ENCODE data around the gene DNAH12.

Gene DNAH12, protein sequence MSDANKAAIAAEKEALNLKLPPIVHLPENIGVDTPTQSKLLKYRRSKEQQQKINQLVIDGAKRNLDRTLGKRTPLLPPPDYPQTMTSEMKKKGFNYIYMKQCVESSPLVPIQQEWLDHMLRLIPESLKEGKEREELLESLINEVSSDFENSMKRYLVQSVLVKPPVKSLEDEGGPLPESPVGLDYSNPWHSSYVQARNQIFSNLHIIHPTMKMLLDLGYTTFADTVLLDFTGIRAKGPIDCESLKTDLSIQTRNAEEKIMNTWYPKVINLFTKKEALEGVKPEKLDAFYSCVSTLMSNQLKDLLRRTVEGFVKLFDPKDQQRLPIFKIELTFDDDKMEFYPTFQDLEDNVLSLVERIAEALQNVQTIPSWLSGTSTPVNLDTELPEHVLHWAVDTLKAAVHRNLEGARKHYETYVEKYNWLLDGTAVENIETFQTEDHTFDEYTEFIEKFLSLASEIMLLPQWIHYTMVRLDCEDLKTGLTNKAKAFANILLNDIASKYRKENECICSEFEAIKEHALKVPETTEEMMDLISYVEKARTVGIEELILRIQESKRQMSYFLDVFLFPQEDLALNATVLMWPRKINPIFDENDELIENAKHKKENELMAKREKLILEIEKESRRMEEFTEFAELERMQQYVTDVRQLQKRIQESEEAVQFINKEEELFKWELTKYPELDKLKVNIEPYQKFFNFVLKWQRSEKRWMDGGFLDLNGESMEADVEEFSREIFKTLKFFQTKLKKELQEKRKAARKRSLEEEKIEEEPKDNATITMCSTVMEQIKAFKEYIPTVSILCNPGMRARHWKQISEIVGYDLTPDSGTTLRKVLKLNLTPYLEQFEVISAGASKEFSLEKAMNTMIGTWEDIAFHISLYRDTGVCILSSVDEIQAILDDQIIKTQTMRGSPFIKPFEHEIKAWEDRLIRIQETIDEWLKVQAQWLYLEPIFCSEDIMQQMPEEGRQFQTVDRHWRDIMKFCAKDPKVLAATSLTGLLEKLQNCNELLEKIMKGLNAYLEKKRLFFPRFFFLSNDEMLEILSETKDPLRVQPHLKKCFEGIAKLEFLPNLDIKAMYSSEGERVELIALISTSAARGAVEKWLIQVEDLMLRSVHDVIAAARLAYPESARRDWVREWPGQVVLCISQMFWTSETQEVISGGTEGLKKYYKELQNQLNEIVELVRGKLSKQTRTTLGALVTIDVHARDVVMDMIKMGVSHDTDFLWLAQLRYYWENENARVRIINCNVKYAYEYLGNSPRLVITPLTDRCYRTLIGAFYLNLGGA (N-terminal part only)

DNA sequence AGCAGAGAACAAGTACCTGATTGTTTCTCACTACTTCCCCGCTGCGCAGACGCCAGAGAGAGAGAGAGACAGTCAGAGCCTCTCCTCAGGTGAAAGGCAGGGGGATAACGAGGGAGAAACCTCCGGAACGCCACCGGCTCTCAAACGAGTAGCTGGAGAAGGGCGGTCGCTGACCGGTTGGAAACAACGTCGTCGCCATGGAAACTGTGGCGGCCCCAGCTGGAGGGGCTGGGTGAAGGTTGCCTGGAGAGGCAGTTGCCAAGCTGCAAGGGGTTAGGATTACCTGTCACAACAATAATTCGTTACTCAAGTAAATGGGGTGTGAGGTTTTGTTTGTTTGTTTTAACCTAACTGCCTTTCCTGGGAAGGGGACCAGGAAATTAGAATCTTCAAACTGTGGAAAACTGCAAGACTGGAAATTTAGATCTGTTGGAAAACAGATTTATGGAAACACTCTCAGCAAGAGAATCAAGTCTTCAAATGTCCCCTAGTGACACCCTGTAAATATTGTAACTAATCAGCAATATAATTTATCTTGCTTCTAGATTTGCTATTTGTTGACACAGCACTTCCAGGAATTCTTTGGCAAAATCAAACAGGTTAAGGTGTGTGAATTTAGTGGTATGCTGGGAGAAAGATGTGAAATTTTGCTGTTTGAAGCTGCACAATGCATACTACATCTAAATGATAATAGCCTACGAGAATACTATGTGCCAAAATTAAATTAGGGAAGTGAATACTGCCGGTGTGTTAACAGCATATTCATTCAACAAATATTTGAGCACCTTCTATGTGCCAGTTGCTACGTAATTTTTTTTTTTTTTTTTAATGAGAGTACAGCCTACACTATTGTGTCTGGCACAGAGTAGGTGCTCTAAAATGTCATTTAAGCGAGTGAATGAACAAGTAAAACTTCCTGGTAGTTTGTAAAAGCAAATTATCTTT lies at the start of gene DNAH12:
Gene DNAH12, minus strand, starts transcription at position 164 of the 945 bp plus-strand sequence. CDS start 1,474 bp downstream, outside the sequence.
- H3K79me2 ChIP-seq (ENCODE audit: low read length) = no peaks in the 10 kb centered on the region
- no peak within 1 kb of the TSS for H2AFZ ChIP-seq (ENCODE audit: low read depth, low read length)
- H3K4me2 ChIP-seq (ENCODE audit: low read length) = peak within 1 kb of the TSS; percentile 38
- H3K9me3 ChIP-seq (ENCODE audit: insufficient read depth, low read length) = no peaks in the 10 kb centered on the region
- TF ChIP-seq, protein P1, sequence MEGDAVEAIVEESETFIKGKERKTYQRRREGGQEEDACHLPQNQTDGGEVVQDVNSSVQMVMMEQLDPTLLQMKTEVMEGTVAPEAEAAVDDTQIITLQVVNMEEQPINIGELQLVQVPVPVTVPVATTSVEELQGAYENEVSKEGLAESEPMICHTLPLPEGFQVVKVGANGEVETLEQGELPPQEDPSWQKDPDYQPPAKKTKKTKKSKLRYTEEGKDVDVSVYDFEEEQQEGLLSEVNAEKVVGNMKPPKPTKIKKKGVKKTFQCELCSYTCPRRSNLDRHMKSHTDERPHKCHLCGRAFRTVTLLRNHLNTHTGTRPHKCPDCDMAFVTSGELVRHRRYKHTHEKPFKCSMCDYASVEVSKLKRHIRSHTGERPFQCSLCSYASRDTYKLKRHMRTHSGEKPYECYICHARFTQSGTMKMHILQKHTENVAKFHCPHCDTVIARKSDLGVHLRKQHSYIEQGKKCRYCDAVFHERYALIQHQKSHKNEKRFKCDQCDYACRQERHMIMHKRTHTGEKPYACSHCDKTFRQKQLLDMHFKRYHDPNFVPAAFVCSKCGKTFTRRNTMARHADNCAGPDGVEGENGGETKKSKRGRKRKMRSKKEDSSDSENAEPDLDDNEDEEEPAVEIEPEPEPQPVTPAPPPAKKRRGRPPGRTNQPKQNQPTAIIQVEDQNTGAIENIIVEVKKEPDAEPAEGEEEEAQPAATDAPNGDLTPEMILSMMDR (IDR thresholded peaks at IDR 0.05; ENCODE audit: low read depth, low read length) = no peak
- no peak within 1 kb of the TSS for H3K27ac ChIP-seq (ENCODE audit: low read length)
- H3K4me3 ChIP-seq (ENCODE audit: low read length) = no peak within 1 kb of the TSS
- H3K27me3 ChIP-seq (ENCODE audit: low read depth, low read length) = no peaks in the 10 kb centered on the region
- no peak within 1 kb of the TSS for H3K9ac ChIP-seq (ENCODE audit: low read length)
- no peaks in the 10 kb centered on the region for H3K36me3 ChIP-seq (replicated peaks; ENCODE audit: low read depth, low read length)
- no peaks in the 10 kb centered on the region for H4K20me1 ChIP-seq (ENCODE audit: insufficient read depth, low read length)
- peaks cover 7% of the 10 kb centered on the region for H3K4me1 ChIP-seq (ENCODE audit: low read length)

DNA sequence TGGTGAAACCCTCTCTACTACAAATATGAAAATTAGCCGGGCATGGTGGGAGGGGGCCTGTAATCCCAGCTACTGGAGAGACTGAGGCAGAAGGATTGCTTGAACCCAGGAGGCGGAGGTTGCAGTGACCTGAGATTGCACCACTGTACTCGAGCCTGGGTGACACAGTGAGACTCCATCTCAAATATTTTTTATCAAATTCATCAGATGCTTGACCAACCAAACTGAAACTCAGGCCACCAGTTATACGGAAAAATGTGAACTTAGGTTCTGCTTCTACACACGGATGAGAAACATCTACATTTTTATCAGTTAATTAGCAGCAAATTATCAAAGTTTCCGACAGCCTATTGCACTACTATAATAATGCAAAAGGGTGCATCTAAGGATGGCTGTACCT lies 48.2 kb upstream of the DNAH12 start:
- Histone ChIP-seq H3K4me2 (ENCODE audit: low read length) (no peak overlapping the region), H3K4me1 (ENCODE audit: low read length) (peaks cover 17% of the 10 kb centered on the region), H3K36me3 (replicated peaks; ENCODE audit: low read depth, low read length) (peaks cover 22% of the 10 kb centered on the region), H4K20me1 (ENCODE audit: insufficient read depth, low read length) (peaks cover 62% of the 10 kb centered on the region), H3K27ac (ENCODE audit: low read length) (no peak overlapping the region), H3K9me3 (ENCODE audit: insufficient read depth, low read length) (no peaks in the 10 kb centered on the region), H3K4me3 (ENCODE audit: low read length) (no peak overlapping the region), H2AFZ (ENCODE audit: low read depth, low read length) (no peak overlapping the region), H3K79me2 (ENCODE audit: low read length) (peaks cover 97% of the 10 kb centered on the region), H3K27me3 (ENCODE audit: low read depth, low read length) (no peaks in the 10 kb centered on the region), H3K9ac (ENCODE audit: low read length) (no peak overlapping the region)
- TF ChIP-seq, protein P1 (IDR thresholded peaks at IDR 0.05; ENCODE audit: low read depth, low read length) = no peak
- TF ChIP-seq EZH2phosphoT487 (IDR thresholded peaks at IDR 0.05; ENCODE audit: low read depth) = no peak

DNA sequence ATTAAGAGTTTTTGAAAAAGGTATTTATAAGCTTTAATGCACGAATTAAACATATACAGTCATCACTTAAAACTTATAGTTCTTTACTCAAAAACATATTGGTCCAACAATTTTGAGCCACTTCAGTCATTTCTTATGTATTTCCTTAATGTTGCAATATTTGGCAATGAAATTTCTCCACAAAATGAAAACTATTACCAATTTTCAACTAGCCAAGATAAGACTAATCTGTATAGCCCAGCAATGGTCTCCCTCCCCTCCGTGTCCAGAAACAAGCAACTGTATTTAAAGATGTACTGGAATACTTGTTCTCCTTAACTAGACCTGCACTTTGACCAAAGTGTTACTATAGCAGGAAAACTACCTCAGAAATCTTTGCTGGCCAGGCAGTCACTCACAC lies 43.8 kb upstream of the DNAH12 start:
- H3K9me3 ChIP-seq (ENCODE audit: insufficient read depth, low read length) = no peaks in the 10 kb centered on the region
- no peak overlapping the region for H3K9ac ChIP-seq (ENCODE audit: low read length)
- no peak overlapping the region for H3K4me2 ChIP-seq (ENCODE audit: low read length)
- H3K4me1 ChIP-seq (ENCODE audit: low read length) = peaks cover 17% of the 10 kb centered on the region
- no peak overlapping the region for H3K27ac ChIP-seq (ENCODE audit: low read length)
- peaks cover 21% of the 10 kb centered on the region for H3K36me3 ChIP-seq (replicated peaks; ENCODE audit: low read depth, low read length)
- H4K20me1 ChIP-seq (ENCODE audit: insufficient read depth, low read length) = peaks cover 61% of the 10 kb centered on the region
- no peak overlapping the region for H3K4me3 ChIP-seq (ENCODE audit: low read length)
- peaks cover 98% of the 10 kb centered on the region for H3K79me2 ChIP-seq (ENCODE audit: low read length)
- no peak for TF ChIP-seq EZH2phosphoT487 (IDR thresholded peaks at IDR 0.05; ENCODE audit: low read depth)
- TF ChIP-seq, protein P1 (IDR thresholded peaks at IDR 0.05; ENCODE audit: low read depth, low read length) = no peak
- H3K27me3 ChIP-seq (ENCODE audit: low read depth, low read length) = no peaks in the 10 kb centered on the region
- H2AFZ ChIP-seq (ENCODE audit: low read depth, low read length) = no peak overlapping the region
